ENCODE data around the gene POLR3H.

- TF ChIP-seq CTCF (IDR thresholded peaks at IDR 0.05 in 8 of 11, conservative IDR thresholded peaks at IDR 0.05 in 3 of 11) (no peak), POLR2AphosphoS5 (IDR thresholded peaks at IDR 0.05) (no peak)
These were observed 7.8 kb upstream of the POLR3H start for GRCh38 chr22:41551877-41552582.
